ENCODE data around the gene DCLK3.

The DCLK3 gene

DNA sequence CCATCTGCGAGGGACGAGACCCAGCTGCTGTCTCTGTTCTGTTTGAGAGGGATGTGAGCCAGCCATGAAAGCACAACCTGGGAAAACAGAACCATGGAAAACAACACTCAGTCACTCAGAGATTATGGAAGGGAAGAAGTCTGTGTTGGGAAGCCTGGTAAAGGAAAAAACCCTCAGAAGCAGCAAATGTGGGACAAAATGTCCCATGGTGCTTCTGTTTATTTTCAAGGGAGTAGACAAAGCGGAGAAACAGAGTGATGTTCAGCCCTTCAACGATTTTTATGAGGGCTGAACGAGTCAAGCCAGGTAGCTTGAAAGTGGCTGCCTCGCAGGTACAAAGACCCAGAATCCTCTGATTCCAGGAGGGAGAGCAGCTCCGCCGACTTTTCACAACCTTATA lies 59.3 kb downstream of the DCLK3 start:
- no peak for DNase-seq

DNA sequence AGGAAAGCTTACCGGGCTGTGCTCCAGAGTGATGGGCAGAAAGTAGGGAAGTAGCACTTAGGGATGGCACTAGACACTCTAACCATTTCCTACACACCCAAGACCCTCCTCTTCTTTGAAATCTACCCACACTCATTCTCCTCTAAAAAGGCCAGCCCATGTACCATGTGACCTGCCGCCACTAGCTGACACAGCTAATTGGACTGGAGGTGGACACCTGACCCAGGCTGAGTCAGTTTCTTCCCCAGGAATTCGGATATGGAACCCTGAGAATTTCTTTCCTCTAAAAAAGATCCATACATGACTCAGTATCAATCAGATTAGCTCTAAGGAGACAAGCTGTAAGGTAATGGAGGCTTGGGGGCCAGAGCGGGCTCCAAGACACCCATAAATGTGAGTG lies 60.1 kb downstream of the DCLK3 start:
- no peak for DNase-seq

DNA sequence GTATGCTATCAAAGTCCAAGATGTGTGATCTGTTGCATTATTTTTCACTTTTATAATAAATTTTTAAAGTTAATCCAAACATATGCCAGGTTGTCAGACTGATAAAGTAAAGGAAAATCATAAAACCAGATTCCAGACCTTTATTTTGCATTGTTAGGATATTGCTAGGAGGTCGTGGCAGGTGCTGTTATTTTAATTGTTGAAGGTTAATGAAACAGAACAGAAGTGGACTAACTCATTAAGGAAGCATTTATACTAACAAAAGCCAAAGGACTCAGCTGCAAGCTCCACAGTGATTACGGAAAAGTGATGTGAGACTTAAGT lies 63.1 kb downstream of the DCLK3 start:
- no peak for DNase-seq

DNA sequence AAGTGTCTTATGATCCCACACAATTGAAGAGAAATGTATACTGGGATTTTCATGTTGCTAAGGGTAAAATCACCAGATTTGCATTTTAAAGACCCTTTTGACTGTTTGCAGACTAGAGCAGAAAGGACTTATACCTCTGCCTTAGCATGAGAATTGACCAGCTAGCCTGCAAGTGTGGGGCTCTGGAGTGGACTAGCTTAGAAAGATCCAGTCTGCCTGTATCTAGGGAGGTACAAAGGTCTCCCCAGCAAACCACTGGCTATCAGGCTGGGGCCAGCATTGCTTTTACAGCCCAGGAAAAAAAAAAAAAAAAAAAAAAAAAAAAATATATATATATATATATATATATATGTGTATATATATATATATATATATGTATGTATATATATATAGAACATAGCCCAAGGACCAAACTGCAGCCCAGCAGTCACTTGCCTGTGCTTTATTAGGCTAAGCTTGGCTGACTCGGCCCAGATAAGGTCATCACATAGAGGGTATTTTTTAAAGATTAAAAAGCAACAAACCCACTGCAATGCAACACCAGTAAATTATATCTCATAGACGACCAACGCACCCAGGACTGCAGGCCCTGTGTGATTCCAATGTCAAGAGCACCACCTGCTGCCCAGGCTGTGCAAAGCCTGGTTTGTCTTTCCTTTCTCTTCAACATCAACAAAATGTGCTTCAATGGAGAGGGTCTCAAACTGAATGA lies 63.7 kb downstream of the DCLK3 start:
- no peak for DNase-seq

DNA sequence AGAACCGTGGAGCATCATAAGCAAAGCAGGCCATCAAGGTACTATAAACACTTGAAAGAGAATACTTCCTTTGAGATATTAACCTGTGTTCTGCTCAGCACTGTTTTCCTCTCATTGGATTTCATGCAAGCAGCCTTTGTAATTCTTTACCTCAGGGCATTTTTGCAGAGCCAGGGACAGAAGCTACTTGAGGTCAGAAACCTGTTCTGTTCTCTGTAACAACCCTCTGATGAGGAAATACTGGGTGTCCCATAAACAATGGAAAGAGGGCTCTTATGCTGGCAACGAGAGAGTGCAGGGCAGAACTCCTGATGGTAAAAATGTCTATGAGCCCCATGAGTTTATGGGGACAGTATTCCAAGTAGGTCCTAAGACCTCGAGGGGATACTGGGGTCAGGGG lies 66.0 kb downstream of the DCLK3 start:
- no peak for DNase-seq

DNA sequence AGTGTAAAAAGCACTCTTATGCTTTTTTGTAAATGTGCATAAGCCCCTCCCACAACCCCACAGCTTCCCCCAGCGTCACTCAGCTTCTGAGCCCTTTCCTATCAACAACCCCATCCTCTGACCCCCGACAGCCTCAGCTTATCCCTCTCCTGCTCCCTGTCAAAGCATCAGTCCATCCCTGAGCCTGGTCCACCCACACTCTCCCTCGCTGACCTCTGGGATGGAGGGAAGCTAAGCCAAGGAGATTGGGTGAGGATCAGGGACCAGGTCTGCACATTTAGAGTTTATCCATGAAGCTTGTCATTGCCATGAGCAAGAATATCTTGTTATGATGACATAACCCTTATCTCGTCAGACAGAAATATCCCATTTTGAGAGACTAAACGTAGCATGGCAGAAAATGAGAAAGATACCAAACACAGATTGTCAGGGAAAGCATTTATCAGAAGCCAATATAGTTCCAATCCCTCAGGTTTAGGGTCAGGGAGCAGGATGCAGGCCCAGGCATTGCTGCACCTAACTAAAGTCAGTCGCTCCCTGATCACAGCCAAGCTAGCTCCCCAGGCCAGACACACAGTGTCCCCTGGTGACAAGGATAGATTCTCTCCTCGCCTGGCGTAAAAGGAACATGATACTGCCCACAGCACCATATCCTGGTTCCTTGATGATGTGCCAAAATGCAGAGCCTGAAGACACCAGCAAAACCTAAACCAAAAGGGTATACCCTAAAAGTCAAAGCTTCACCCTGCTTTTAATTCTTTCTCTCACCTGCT lies 66.9 kb downstream of the DCLK3 start:
- no peak for DNase-seq

DNA sequence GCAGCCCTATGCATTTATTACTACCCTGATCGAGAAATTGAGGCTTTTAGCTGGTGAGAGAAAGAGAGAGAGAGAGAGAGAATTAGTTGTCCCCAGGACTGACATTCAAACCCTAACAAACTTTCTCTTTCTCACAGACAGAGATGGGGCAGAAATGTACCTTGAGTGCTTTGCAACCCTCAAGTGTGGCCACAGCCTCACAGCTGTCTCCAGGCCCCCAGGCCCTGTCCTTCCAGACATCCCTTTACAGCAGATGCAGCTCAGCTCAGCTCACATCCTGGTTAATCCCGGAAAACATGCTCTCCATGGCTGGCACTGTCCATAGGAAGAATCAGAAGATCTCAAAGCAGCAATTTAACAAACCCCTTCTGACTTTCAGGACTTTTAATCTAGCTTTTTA lies 67.6 kb downstream of the DCLK3 start:
- DNase-seq = no peak

DNA sequence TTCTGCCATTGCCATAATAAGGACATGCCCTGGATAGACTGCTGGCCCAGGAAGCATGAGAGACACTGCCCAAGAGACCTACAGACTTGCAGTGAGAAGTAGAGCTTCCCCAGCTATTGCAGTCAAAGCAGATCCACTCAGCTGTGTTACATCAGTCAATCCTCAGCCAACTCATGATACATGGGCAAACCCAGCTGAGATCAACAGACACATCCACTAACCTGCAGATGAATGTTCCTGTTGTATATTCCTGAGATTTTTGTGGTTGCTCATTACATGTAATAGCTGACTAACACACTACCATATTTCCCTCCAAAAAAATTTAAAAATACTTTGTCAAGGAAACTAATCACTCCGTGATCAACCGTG lies 68.6 kb downstream of the DCLK3 start:
- DNase-seq = no peak

DNA sequence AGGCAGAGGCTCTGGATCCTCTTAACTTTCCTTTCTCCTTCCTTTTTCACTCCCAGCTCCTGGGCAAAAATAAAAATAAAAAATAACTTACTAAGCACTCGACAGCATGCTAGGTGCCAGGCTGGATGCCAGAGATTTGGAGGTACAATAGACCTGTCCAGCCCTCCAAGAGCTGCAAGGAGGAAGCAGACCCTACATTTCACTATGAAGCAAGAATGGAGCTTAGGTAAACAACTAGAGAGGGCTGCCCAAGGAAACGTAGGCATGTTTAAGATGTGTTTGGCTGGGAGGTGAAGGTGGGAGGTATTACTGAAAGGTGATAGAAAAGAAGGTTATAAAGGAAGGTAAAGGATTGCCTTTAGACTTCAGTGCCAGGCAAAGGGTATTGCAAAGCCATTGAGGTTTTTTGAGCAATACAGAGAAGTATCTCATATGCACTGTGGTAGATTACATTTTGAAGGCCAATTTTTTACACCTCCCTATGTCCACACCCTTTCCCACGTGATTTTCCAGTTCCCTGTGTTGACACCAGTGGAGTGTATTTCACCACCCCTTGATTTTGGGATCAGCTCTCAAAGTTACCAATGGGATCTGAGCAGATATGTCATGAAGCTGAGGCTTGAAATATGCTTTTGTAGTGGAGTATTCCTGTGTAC lies 69.1 kb downstream of the DCLK3 start:
- no peak for DNase-seq

DNA sequence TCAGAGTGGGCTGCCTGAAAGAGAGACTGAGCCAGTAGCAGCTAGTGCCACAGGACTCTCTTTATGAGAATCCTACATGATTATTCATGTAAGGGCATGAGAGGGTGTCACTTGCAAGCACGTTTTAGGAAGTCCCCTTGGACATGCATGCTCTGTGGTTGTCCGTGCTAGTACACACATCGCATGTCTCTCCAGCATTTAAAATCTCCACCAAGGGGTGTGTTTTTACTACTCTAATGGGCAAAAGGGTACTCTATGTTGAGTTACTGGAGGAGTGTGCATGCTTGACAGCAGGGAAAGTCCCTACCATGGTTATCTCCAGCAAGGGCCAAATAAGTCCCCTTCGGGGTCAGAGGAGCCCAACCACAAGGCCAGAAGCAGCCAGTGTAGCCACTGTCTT lies 70.7 kb downstream of the DCLK3 start:
- DNase-seq = no peak

DNA sequence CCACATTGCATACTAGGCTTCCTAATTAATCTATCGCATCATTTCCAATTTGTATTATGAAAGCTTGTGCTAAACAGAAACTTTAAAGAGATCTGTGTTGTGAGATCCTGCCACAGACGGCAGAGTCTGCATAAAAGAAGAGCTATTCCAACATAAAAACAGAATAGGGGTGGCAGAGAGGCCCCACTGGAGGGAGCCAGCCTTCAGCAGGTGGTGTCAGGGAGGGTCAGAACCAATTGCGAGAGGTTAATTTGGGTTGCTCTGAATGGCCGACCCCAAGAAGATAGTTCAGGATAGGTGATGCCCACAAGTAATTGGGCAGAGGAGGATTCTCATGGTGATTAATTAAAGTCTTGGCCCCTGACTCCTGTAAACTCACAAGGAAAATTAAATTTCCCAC lies 74.8 kb downstream of the DCLK3 start:
- DNase-seq = no peak

DNA sequence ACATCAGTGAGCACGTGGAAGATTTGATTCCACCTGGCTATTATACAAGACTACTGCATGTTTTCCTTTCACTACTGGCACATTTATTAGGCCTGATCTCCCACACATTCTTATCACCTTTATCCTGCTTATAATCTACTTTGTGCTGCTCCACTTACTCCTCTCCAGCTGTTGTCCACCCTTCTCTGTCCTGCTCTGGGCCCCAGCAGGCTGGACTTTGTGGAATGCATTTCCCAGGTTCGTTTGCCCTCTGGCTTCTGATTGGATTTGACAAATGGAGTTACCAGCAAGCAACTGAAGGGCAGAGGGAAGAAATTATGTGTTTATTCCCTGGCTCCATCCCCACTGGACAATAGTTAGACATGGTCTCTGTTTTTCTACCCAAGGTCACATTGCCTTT lies 75.5 kb downstream of the DCLK3 start:
- DNase-seq = no peak

DNA sequence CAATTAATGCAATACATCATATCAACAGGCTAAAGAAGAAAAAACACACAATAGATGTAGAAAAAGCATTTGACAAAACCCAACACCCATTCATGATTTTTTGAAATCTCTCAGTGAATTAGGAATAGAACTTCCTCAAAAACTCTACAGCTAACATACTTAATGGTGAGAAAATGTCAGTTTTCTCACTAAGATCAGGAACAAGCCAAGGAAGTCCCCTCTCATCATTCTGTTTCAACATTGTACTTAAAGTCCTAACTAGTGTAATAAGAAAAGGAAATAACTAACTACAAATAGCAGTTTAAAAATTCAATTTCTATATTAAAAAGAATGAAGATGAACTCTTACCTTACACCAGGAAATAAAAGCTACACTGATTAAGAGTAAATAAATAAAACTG lies 77.8 kb downstream of the DCLK3 start:
- DNase-seq = no peak

DNA sequence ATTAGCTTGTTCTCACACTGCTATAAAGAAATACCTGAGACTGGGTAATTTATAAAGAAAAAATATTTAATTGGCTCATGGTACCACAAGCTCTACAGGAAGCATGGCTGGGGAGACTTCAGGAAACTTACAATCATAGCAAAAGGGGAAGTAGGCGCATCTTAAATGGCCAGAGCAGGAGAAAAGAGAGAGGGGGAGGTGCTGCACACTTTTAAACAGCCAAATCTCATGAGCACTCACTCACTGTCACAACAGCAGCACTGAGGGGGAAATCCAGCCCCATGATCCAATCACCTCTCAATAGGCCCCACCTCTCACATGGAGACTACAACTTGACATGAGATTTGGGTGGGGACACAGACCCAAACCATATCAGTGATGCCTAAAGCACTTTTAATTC lies 82.5 kb downstream of the DCLK3 start:
- no peak for DNase-seq

DNA sequence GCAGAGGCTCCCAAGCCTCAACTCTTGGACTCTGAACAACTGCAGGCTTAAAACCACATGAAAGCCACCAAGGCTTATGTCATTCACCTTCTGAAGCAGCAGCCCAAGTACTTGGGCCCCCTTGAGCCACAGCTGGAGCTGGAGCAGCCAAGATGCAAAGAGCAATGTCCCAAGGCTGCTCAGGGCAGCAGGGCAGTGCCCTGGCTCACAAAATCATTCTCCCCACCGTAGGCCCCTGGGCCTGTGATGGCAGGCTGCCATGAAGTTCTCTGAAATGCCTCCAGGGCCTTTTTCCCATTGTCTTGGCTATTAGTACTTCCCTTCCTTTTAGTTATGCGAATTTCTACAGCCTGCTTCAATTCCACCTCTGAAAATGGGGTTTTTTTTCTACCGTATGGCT lies 83.4 kb downstream of the DCLK3 start:
- DNase-seq = no peak

DNA sequence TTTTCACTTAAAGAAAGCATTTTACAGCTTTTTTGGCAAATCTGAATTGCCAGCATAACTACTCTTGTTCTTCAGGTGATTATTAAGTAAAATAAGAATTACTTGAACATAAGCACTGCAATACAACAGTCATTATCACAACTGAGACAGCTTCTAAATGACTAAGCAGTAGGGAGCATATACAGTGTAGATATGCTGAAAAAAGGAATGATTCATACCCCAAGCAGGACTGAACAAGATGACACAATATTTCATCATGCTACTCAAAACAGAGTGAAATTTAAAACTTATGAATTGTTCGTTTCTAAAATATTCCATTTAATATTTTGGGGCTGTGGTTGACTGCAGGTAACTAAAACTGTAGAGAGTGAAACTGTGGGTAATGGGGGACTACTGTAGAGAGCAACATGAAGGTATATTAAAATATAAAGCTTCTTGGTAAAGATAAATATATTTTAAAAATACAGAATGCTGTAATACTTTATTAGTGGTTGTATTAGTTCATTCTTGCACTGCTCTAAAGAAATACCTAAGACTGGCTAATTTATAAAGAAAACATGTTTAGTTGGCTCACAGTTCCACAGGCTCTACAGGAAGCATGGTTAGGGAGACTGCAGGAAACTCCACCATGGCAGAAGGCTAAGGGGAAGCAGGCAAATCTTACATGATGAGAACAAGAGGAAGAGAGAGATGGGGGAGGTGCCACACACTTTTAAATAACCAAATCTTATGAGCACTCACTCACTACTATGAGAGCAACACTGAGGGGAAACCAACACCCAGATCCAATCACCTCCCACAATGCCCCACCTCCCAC lies 84.8 kb downstream of the DCLK3 start:
- no peak for DNase-seq

DNA sequence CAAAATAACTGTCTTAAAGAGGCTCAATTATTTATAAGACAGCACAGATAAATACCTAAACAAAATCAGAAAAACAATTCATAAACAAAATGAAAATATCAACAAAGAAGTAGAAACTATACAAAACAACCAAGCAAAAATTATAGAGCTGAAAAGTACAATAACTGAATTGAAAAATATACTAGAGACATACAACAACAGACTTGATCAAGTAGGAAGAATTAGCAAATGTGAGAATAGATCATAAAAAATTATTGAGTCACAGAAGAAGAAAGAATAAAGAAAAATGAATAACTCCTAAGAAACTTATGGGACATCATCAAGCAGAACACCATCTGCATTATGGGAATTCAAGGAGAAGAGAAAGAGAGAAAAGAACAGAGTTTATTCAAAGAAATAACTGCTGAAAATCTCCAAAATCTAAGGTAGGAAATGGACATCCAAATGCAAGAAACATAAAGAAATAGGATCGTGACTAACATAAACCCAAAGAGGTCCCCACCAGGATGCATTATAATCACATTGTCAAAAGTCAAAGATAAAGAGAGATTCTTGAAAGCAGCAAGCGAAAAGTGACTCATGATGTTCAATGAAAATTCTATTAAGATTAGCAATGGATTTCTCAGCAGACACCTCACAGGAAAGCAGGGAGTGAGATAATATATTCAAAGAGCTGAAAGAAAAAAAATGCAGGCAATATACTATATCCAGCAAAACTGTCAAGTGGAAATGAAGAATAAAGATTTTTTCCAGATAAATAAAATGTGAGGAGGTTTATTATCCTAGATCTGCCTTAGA lies 85.9 kb downstream of the DCLK3 start:
- no peak for DNase-seq

DNA sequence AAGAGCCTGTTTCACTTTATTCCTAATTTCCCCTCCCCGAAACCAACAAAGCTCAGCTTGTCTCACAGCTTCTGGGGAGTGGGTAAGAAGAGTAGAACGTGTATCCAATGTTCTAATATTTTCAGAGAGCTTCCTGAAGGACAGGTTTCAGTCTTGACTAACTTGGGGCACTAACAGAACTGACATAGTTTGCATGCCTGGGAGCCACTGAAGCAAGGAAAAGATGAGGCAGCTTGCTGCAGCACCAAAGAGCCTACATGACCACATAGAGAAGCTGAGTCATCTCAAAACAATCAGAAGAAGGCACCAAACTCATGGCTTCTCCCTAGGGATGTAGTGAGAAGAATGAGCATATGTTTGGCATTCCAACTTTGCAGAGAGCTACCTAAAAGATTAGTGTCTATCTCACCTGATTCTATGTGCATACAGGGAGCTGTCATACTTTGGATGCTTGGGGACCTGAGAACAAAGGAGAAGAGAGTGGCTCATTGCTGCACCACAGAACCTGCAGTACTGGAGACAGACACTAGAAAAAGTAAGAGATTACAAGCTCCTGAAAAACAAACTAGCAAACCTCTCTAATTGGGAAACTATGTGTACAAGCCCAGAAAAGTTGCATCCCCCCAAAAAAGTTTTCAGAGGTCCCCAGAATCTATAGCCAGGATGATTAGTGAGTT lies 86.9 kb downstream of the DCLK3 start:
- DNase-seq = no peak

DNA sequence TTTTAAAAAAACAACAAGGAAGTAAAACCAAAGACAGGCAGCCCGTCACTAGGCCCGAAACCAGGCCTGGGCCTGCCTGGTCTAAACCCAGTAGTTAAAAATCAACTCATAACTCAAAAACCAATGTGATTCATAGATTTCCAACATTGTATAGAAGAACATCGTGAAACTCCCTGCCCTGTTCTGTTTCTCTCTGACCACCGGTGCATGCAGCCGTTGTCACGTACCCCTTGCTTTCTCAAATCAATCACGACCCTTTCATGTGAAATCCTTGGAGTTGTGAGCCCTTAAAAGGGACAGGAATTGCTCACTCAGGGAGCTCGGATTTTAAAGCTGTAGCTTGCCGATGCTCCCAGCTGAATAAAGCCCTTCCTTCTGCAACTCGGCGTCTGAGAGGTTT lies 89.5 kb downstream of the DCLK3 start:
- DNase-seq = no peak

DNA sequence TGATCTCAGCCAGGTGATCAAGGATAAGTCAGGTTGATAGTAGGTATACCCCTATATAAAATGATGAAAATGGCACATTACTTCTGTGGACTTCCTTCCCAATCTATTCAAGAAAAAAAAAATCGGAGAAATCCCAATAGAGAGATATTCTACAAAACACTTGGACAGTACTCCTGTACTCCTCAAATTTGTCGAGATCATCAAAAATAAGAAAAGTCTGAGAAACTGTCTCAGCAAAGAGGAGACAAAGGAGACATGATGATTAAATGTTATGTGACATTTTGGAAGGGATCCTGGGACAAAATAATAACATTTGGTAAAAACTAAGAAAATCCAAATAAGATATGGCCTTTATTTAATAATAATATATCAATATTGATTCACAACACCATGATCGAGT lies 94.6 kb downstream of the DCLK3 start:
- no peak for DNase-seq

DNA sequence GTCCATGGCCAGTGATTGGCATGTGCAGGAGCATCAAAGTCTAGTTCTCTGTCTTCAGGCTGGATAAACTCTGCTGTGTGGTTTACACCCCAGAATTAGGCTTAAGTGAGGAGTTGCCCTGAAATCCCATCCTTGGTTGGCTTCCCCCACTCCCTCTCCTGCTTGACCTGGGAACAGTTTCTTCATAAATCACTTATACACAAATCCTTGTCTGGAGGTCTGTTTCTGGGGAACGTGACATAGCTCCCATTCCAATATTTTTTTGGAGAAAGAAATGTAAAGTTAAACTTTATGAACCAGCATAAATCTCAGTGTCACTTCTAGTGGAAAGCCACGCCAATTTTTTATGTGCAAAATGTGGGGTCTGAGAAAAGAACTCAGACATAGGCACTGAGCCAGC lies 98.2 kb downstream of the DCLK3 start:
- DNase-seq = no peak

DNA sequence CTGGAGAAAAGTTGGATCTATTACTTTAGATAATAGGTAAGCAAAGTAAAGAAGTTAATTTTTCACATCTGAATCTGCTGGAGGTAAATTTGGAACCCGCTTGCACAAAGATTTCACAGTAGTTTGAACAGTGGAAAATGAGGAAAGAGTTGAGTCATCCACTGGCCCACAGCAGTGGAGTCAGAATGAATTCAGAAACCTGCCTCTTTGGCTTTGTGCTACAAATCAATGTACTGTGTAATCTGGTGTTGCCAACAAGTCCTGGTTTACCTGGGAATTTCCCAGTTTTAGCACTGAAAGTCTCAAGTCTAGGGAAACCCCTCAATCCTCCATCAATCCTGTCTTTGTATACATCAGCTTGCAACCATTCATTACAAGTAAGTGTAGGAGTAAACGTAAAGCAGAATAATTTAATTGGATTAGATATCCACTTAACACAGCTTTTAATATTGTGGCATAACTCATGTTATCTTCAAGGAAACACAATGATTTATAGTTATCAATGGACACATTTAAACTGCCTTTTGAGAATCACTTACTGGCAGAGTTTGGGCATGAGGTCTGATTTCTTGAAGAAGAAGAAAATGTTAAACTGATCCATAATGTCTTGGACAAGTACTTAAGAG lies 100.6 kb downstream of the DCLK3 start:
- no peak for DNase-seq
